NB4 (cell line): ENCODE measurements around the gene ZFP36L2.

ENCODE experiments used
- MYC ChIP-seq: IDR thresholded peaks from 2 replicates; pipeline ENCODE4 v1.6.1; 2011; ENCODE audit warnings: low read depth, low read length
- POLR2A ChIP-seq: IDR thresholded peaks from 2 replicates; pipeline ENCODE4 v1.6.1; 2011; ENCODE audit warnings: mild to moderate bottlenecking; ENCODE audit not compliant: insufficient read length; ENCODE audit errors: extremely low read depth
- TF ChIP-seq, protein P1 (sequence below): IDR thresholded peaks from one replicate; pipeline ENCODE4 v1.5.1; 2012; ENCODE audit warnings: low read depth, low read length
- TF ChIP-seq, protein P2 (sequence below): IDR thresholded peaks from 2 replicates; pipeline ENCODE4 v1.6.1; 2011; ENCODE audit warnings: low read depth, low read length

DNA sequence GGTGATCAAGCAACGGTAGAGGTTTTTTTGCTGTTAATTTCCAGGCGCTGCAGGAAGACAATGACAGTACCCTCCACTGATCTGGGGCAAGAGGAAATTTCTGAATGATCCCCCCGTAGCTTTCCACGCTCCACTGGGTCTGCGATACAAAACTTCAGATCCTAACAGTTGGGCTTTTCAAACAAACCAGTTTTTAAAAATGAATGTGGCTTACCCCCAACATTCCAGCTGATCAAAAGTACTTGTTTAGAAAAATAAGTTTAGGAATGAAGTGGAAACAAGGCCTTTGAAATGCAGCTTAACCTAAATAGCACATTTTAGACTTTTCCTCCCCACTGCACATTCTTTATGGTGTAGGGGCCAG is 5.7 kb downstream of the ZFP36L2 start:
- TF ChIP-seq POLR2A (no peak), MYC (no peak)
- TF ChIP-seq, protein P1, sequence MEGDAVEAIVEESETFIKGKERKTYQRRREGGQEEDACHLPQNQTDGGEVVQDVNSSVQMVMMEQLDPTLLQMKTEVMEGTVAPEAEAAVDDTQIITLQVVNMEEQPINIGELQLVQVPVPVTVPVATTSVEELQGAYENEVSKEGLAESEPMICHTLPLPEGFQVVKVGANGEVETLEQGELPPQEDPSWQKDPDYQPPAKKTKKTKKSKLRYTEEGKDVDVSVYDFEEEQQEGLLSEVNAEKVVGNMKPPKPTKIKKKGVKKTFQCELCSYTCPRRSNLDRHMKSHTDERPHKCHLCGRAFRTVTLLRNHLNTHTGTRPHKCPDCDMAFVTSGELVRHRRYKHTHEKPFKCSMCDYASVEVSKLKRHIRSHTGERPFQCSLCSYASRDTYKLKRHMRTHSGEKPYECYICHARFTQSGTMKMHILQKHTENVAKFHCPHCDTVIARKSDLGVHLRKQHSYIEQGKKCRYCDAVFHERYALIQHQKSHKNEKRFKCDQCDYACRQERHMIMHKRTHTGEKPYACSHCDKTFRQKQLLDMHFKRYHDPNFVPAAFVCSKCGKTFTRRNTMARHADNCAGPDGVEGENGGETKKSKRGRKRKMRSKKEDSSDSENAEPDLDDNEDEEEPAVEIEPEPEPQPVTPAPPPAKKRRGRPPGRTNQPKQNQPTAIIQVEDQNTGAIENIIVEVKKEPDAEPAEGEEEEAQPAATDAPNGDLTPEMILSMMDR: no peak
- TF ChIP-seq, protein P2, sequence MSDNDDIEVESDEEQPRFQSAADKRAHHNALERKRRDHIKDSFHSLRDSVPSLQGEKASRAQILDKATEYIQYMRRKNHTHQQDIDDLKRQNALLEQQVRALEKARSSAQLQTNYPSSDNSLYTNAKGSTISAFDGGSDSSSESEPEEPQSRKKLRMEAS: no peak
